HG03103 (cell line): ENCODE measurements around the gene NDFIP2.
"Not testable (repeated sequence)": the region's sequence is repeated elsewhere in the genome, so short reads cannot be mapped to it uniquely, and the experiment has no call there.

Experiments used
- ATAC-seq: cut with Tn5 transposase; IDR thresholded peaks from one replicate; pipeline ENCODE4 v1.9.1; 2021; ENCODE audit warnings: low read depth; ENCODE audit not compliant: unreplicated experiment

NDFIP2 gene

GRCh38 chr13:79530270-79530669, 49.3 kb downstream of the NDFIP2 start:
- ATAC-seq: no peak

DNA sequence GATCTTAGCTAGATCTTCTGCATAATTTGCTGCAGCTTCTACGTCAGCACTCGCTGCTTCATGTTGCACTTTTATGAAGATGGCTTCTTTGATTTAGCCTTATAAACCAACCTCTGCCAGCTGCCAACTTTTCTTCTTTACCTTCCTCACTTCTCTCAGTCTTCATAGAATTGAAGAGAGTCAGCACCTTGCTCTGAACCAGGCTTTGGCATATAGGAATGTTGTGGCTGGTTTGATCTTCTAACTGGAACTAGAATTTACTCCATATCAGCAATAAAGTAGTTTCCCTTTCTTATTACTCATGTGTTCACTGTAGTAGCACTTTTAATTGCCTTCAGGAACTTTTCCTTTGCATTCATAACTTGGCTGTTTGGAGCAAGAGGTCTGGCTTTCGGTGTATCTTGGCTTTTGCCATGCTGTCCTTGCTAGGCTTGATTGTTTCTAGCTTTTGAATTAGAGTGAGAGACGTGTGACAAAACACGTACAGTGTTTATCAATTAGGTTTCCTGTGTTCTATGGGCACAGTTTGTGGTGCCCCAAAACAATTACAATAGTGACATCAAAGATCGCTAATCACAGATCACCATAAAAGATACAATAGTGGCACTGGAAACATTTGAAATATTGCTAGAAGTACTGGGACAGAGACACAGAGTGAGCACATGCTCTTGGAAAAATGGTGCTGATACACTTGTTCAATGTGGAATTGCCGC, 50.7 kb downstream of the NDFIP2 start:
- no peak for ATAC-seq

- ATAC-seq: no peak
These were observed 51.6 kb downstream of the NDFIP2 start for GRCh38 chr13:79532576-79532975.

DNA sequence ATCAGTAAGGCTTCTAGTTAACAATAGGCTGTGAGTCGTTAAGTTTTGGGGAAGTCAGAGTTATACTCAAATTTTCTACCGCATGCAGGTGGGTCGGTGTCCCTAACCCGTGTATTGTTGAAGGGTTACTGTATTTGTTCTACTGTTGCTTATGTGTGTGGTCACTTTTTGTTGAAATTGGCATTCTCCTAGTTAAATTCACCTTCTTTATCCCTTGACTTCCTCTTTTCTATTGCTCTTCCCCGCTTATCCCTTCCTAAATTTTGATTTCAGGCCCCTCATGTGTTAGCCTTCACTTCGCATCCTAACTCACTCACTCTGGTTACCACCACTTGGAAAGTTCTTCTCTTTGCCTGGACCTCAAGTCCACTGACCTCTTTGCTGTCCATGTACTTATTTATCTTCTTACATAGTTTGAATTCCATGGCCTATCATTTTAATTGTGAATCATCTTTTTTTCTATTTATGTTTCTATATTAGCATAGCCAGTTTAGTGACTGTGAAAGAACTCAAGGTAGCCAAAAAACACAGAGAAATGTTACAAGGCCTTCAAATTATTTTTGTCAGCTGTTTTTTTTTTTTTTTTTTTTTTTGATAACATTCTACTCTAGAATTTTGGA, 52.9 kb downstream of the NDFIP2 start:
- no peak for ATAC-seq

DNA sequence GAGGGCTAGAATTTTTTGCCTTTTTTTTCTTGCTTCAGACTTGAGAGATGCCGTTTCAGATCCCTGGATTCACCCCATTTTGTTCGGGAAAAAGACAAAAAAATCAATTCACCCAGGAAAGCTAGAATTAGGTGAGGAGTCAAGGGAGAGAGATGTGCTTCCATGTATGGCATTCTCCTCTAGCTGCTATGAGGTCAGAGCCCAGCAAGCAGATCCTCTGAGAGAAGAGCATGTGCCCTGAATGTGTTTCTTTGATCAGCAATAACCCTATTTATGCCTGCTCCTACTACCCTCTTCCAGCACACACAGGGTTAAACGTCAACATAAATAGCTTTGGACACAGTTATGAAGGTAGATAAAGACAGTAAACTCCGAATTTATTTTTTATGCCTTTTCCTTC, 53.6 kb downstream of the NDFIP2 start:
- ATAC-seq: no peak

DNA sequence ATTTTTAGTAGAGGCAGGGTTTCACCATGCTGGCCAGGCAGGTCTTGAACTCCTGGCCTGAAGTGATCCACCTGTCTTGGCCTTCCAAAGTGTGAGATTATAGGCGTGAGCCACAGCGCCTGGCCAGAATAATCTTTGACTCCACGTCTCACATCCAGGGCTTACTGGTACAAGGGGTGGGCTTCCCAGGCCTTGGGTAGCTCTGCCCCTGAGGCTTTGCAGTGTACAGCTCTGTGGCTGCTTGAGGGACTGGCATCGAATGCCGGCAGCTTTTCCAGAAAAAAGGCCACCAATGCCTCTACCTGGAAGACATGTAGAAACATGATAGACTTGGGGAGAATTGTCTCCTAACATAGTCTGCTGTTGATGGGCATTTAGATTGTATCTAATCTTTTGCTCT, 57.8 kb downstream of the NDFIP2 start:
- no peak for ATAC-seq

- no peak for ATAC-seq
These were observed 59.5 kb downstream of the NDFIP2 start for GRCh38 chr13:79540504-79540903.

- peak; percentile 65 for ATAC-seq
These were observed 60.6 kb downstream of the NDFIP2 start for GRCh38 chr13:79541426-79542049.

- no peak for ATAC-seq
These were observed 62.9 kb downstream of the NDFIP2 start for GRCh38 chr13:79543883-79544282.

GRCh38 chr13:79547211-79548195, 66.5 kb downstream of the NDFIP2 start:
- ATAC-seq: no peak

- no peak for ATAC-seq
These were observed 67.9 kb downstream of the NDFIP2 start for GRCh38 chr13:79548902-79549301.

DNA sequence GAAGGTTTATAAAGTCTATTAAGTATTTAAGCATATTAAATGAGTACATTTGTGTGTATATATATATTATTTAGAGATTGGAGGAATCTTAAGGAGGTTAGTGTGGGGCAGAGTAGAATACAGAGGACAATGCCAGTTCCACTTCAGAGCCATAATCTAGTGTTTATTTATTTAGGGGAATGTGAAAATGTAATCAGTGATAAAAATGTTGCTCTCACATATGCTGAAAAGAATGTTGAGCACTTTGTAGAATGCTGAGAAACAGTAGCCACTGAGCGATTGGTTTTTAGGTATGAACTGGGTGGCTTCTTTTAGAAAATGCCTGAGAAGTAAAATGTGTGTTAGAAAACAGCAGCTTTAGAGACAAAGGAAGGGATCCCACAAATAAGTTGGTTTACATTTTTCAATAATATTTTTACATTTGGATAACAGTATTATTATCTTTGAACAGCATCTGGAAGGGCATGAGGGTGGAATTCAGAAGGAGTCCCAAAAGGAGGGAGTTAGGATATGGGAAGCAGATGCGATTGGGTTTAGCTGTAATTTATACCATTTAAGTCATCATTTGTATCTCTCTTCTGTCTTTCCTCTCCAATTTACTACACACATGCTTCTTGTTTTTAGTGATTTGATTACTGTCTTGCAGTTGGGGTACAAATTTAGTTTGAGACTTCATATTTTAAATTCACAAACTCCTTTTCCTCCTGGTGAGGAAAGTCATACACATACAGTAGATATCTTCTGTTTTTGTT, 68.6 kb downstream of the NDFIP2 start:
- no peak for ATAC-seq

DNA sequence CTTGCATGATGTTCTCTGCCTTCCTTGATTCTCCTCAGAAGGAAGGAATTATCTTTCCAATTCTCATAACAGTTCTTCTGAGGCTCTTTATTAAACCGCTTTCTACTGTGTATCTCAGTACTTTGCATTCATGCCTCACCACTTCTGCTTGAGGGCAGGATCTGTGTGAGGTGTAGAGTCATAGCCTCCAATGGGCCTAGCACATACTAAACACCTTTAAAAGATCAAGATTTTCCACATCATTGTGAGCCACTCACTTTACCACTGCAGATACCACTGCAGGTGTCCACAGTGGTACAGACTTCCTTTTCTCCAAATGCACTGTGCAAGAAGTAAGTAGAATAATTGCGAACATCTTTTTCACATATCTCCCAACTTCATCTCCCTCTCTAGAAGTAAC, 76.7 kb downstream of the NDFIP2 start:
- ATAC-seq: no peak

- ATAC-seq: no peak
These were observed 80.0 kb downstream of the NDFIP2 start for GRCh38 chr13:79560954-79561353.

GRCh38 chr13:79562557-79562956, 81.6 kb downstream of the NDFIP2 start:
- ATAC-seq: no peak

DNA sequence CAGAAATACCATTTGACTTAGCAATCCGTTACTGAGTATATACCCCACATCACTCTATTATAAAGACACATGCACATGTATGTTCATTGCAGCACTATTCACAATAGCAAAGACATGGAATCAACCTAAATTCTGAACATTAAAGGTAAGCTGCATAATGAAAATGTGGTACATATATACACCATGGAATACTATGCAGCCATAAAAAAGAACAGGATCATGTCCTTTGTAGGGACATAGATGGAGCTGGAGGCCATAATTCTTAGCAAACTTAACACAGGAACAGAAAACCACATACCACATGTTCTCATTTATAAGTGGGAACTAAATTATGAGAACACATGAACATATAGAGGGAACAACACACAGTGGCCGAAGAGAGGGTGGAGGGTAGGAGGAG, 85.2 kb downstream of the NDFIP2 start:
- ATAC-seq: no peak

- no peak for ATAC-seq
These were observed 90.2 kb downstream of the NDFIP2 start for GRCh38 chr13:79571147-79571546.

GRCh38 chr13:79573892-79574291, 92.9 kb downstream of the NDFIP2 start:
- not testable (repeated sequence) for ATAC-seq

- ATAC-seq: no peak
These were observed 100.9 kb downstream of the NDFIP2 start for GRCh38 chr13:79581870-79582315.

DNA sequence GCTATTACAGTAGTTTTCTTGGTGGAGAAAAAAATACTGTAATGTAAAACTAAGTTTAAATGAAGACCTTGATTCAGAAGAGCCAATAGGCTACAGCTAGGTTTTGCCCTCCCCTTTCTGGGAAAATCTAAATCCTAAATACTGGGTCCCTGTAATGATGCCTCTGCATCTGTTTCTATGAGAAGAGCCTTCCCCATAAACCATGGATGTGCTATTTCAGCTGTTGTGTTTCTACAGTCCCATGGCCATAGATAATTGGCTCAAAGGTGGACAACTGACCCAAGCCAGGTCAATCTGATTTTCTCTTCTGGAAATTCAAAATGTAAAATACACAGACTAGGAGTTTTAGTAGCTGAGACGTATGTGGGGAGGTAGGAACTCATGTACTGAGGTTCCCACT, 101.9 kb downstream of the NDFIP2 start:
- no peak for ATAC-seq
